Activated CD8-positive, alpha-beta memory T cell treated with anti-CD3 and anti-CD28 coated beads, Interleukin-2, amount 50 U/mL, for 4 hours (primary cell): Measurements from ENCODE around the gene CIB4.

Source experiments
- DNase-seq: peaks from one replicate; pipeline ENCODE4 v3.0.0-alpha.2; 2020

The CIB4 gene

DNA sequence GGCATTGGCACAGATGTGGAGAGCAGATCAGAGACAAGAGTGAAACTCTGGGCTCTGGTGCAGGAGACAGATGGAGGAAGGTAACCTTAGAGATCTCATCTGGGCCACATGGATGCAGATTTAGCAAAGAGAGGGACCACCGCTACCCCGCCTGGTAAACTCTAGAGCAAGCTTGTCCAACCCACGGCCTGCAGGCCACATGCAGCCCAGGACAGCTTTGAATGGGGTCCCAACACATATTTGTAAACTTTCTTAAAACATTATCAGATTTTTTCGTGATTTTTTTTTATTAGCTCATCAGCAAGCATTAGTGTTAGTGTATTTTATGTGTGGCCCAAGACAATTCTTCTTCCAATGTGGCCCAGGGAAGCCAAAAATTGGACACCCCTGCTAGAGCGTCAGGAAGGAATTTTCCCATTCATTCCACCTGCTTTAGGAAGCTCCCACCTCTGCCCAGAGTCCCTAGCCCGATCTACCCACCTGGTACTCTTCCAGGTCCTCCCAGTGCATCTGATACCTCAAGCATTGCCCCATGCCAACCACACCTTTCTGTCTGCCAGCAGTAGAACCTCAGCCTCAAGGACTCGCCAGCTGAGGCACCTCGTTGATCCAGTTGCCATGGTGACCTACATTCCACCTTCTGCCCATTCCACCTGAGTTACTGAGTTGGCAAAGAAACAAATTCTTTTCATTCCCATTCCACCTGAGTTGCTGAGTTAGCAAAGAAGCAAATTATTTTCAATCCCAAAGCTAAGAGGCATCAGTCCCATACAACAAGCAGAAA lies at the start of gene CIB4:
Gene CIB4 (minus strand): TSS at position 586 of the 784 bp plus-strand sequence. CDS start 52 bp downstream, at position 534.
- DNase-seq = no peak

DNA sequence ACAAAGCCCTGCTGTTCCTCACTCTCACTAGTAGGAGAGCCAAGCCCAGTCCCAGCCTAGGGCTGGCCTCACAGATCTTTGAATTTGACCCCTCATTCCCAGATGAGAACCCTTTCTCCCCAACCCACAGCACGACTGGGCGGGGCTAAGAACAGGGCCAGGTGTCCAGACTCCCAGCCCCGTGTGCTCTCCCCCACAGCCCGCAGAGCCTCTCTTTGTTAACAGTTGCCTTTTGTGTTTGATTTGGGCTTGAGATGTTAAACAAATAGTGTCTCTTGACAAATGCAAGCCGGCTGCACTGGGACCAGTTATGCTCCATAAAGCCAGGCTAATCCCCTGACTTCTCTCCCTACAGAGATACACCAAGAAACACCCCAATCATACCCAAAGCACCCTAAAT lies 46.6 kb upstream of the CIB4 start:
- DNase-seq = no peak

DNA sequence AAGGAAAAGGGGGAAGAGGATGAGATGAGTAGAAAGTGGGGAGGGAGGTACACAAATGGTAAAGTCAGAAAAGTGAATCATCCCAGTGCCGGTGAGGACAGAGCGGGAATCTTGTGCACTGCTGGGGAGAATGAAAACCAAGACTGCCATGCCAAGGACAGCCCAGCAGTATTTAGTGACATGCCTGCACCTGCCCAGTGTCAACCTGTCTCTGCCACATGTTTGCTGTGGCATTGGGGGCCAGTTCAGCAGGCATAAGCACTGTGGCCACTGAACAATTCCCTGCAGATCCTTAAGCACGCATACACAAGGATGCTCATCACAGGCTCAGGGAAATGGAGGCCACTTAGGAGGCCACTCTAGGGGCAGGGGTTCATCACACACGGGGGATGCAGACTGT lies 46.2 kb upstream of the CIB4 start:
- no peak for DNase-seq

DNA sequence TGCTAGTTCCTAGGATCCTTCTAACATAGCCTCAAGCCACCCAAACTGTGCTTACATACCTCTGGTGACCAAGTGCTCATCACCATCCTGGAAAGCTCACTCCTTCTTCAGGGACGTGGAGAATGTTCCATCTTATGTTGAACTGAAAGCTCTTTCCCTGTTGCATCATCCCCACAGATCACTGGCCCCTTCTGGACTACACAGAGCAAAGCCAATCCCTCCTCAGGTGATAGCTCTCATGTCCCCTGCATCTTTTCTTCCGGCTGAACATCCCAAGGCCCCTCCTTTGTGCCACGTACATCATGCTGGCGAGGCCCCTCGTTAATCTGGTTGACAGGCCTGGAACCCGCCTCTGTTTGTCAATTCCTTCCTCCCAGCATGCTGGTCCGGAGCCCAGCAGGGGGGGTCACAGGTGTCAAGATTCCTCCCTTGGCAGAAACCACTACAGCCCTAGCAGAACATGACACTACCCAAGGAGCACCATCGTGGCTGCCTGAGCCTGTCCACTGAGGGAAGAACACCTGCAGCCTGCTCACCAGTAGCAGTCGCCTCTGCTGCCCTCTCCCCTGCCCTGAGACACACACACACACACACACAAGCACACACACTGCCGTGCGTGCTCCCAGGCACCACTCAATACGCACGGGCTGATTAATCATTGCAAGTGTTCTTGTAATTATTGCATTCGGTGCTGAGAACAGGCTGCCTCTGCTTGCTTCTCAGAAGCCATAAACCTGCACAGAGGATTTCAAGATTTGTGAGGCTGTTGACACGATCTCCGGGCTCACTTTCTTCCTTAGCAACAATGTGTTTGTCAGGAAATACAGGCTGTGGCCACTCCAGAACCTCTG lies 45.0 kb upstream of the CIB4 start:
- no peak for DNase-seq

DNA sequence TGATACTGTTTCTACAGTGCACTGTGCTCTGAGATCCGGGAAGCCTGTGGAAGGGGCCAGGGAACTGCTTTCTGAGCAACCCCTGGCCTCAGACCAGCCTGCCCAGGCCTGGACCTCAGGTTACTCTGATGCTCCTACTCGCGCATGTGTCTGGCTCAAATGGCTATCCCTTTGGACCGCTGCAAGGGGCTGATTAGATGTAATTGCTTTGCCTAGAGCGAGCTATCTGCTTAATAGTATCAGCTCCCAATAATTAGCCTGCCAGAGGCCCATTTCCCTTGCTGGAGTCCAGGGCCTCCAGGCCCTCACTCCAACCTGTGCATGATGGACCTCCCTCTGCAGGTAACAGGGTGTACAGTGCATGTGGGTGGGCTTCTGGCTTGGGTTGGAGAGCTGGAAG lies 44.2 kb upstream of the CIB4 start:
- no peak for DNase-seq

- DNase-seq = no peak
Measured at GRCh38 chr2:26683583-26683982, 42.4 kb upstream of the CIB4 start.

- no peak for DNase-seq
Measured at GRCh38 chr2:26682155-26682554, 41.0 kb upstream of the CIB4 start.

GRCh38 chr2:26681656-26682055 lies 40.5 kb upstream of the CIB4 start:
- no peak for DNase-seq

- DNase-seq = no peak
Measured at GRCh38 chr2:26679867-26680266, 38.7 kb upstream of the CIB4 start.

GRCh38 chr2:26678035-26678434 lies 36.9 kb upstream of the CIB4 start:
- no peak for DNase-seq

DNA sequence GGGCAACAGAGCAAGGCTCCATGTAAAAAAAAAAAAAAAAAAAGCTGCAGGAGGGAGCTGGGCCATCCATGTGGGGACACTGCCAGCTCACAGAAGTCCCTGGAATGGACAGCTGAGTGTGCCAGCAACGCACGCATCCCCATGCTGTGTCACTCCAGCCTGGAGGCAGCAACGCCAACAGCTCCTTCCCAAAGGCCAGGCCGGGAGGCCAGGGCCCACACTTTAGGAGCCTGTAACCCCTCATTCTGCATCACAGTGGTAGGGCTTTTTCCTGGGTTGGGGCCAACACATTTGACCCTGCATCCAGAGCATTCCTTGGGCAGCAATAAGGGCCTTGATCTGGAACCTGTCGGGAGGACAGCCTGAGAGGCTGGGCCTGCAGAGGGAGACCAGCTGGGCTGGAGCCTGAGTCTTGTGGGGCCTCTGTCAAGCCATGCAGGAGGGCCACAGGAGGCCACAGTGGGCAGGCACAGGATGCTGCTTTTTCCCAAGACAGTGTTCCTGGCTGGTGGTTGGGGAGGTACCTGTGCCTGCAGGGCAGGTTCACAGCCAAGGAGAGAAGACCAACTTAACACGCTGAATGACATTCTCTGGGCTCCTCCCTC lies 34.6 kb upstream of the CIB4 start:
- DNase-seq = no peak

DNA sequence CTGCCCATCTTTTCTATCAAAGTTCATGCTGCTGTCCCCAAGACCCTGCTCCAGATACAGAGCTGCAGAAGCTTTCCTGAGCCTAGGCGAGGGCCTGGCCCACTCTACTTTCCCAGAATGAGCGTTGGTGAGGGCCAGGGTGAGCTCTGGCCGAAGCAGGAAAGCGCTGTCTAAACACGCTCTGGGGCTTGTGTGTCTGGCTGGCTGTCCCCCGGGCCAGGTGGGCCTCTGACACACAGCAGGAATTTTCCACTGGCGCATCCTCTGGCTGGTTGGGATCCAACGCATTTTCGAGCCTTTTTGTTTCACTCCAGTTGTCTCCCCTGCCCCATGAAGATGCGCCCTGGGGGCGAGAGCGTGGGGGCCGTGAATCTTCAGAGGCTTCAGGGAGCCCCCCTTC lies 33.6 kb upstream of the CIB4 start:
- no peak for DNase-seq

GRCh38 chr2:26674002-26674751 lies 33.0 kb upstream of the CIB4 start:
- no peak for DNase-seq

- DNase-seq = no peak
Measured at GRCh38 chr2:26672818-26673393, 31.7 kb upstream of the CIB4 start.

- no peak for DNase-seq
Measured at GRCh38 chr2:26672112-26672817, 31.1 kb upstream of the CIB4 start.

- no peak for DNase-seq
Measured at GRCh38 chr2:26671691-26672090, 30.5 kb upstream of the CIB4 start.

GRCh38 chr2:26670931-26671460 lies 29.8 kb upstream of the CIB4 start:
- no peak for DNase-seq

DNA sequence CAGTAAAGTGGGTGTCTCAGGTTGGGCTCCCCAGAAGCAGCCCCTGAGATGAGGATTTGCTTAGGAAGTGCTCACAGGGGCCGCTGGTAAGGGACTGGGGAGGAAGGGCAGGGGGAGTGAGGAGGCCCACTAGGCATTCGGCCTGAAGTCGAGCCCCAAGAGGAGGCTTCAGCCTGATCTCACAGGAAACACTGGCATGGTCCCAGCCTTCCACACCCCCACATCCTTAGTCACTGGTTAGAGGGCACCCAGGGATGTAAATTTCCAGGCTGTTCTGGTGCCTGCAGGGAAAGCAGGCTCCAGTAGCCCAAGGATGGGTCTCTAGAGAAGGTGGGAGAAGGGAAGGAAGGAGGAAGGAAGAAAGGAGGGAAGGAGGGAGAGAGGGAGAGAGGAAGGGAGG lies 29.0 kb upstream of the CIB4 start:
- DNase-seq = no peak

- DNase-seq = no peak
Measured at GRCh38 chr2:26668856-26669750, 27.9 kb upstream of the CIB4 start.

DNA sequence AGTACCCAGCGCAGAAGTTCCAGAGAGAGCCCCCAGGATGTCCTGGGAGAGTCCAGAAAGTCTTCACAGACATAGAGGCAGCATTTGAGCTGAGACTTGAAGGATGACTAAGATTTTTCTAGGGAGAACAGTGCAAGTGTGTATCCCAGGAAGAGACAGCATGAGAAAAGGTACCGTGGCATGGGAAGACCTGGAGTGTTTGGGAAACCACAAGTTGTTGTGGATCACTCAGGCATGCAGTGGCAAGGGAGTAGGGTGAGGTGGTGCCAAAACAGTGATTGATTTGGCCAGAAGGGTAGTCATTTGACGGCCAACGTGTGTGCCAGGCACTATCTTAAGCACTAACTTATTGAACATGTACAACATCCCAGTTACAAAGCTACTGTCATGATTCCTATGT lies 26.9 kb upstream of the CIB4 start:
- DNase-seq = no peak

GRCh38 chr2:26666671-26667070 lies 25.5 kb upstream of the CIB4 start:
- no peak for DNase-seq
